Measurements from ENCODE around the gene PDE4DIP.
"Not testable (repeated sequence)": the region's sequence is repeated elsewhere in the genome, so short reads cannot be mapped to it uniquely, and the experiment has no call there.

The PDE4DIP gene

DNA sequence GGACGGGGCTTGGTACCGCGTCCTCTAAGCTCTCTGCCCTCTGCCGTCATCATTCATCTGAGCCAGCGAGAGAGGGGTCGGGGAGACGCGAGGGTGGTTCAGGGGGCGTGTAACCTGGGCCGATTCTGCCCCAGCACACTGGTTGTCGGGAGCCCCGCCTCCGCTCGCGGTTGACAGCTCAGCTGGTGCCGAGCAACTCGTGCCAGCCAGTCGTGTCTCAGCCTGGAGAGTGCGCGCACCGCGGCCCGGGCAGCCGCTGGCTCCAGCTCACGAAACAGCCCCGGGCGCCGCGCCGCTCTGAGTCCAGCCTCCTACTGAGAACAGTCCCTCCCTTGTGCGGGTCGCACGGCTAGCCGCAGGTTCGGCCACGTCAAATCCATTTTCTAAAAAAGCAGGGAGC is at the start of gene PDE4DIP:
Gene PDE4DIP (plus strand): TSS at position 209 of the 400 bp plus-strand sequence. CDS start 347 bp downstream, outside the sequence.
- DNase-seq = not testable (repeated sequence)

DNA sequence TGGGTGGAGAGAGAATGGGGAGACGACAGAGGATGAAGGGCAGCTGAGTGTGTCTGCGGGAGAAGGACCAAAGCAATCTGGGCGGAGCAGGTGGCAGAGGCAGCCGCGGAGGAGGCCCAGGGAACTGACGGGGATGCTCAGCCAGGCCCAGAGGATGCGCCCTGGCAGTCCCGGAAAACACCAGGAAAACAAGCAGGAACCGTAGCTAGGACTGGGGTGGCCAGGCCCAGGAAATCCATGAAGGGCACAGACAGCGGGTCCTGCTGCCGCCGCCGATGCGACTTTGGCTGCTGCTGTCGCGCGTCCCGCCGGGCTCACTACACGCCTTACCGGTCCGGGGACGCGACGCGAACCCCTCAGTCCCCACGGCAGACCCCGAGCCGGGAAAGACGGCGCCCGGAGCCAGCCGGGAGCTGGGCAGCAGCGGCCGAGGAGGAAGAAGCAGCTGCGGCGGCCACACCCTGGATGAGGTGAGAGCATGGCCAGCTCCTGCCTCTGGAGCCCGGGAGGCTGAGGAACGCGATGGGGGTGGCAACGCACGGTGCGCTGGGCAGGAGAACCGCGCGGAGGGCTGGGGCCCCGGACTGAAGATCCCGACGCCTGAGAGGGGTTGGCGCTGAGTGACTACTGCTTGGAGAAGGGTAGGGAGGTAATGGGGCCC is 35.8 kb upstream of the PDE4DIP start:
- not testable (repeated sequence) for DNase-seq

DNA sequence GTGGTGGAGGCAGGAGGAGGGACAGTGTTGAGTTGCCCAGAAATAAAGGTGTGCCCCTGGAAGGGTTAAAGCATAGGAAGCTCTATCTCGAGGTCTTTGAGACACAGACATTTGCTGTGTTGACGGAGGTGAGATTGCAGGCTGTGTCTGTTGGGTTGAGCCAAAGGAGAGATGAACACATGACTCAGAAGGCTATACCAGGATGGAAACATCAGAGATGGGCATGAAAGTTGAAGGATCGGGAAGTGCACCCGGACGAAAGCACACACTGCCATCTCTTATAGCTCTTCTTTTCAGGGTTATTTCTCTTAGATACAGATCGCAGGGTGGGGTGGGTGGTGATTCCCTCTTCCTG is 35.3 kb upstream of the PDE4DIP start:
- not testable (repeated sequence) for DNase-seq

DNA sequence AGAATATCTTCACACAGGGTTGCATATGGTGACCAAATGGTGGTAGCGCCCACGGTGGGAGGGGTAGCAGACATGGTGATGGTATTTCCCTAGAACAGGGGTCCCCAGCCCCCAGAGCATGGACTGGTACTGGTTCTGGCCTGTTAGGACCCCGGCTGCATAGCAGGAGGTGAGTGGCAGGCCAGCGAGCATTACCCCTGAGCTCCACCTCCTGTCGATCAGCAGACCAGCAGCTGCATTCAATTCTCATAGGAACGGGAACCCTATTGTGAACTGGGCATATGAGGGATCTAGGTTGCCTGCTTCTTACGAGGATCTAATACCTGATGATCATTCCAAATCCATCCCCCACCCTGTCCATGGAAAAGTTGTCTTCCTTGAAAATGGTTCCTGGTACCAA is 22.0 kb upstream of the PDE4DIP start:
- DNase-seq = not testable (repeated sequence)

DNA sequence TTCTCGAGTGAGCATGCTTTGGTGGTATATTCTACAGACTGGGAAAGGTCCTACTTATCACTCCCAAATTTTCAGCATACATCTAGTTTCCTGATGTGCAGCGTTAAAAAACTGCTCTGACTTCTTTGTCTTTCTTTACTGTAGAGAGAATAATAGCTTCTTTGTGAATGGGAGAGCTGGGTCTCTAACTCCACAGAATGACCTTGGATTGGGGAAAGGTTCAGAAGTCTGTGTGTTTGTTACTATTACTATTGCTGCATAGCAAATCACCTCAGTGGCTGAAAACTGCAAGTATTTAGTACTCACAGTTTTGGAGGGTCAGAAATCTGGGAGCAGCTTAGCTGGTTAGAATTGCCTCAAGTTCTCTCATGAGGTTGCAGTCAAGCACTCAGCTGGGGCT is 20.4 kb upstream of the PDE4DIP start:
- DNase-seq = not testable (repeated sequence)

DNA sequence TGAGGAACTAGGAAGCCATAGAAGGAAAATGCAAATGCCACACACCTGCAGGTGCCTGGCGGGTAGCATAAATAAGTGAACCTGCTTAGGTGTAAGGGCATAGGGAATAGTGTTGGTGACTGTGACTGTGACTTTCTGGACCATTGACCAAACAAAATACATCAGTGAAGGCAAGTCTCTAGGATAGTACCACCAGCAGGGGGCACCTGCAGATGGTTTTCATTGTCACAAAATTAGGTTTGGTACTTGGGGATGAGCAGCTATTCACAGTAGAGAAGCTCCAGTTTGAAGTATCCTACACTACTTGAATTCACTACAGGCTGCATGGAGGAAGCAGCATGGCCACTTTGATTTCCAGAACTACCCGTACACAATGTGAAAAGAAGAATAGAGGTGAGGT is 19.2 kb upstream of the PDE4DIP start:
- not testable (repeated sequence) for DNase-seq

DNA sequence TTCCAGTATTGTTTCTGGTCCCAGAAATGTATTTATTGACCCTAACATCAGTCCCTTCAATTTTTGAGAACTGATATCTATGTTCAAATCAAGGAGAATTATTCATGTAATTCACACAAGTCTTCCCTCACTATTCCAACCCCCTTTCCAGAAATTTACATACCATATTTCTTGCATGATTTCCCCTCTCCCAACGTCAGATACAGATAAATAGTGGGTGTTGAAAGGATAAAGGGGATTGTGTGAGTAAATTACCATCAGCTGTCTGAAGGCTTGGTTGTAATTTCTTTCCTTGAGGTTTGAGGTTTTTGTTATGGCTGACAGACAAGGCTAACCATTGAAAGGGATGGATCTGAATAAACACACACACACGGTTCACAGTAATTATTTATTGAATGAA is 15.7 kb upstream of the PDE4DIP start:
- DNase-seq = not testable (repeated sequence)

DNA sequence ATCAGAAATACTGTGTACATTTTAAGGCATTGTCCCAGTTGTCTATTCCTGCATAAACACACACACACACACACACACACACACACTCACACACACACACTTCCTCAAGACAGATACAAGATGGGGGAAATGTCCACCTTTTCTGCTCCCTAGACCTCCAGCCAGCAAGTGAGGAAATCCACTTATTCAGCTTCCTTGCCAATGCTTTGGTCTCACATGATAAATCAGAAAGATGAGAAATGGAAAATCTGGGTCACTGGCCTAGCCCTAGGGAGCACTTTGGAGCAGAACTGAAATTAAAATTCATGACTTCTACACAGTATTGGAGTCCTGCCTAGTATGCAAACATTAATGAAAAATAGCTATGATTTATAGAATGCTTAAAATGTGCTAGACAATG is 15.3 kb upstream of the PDE4DIP start:
- not testable (repeated sequence) for DNase-seq

DNA sequence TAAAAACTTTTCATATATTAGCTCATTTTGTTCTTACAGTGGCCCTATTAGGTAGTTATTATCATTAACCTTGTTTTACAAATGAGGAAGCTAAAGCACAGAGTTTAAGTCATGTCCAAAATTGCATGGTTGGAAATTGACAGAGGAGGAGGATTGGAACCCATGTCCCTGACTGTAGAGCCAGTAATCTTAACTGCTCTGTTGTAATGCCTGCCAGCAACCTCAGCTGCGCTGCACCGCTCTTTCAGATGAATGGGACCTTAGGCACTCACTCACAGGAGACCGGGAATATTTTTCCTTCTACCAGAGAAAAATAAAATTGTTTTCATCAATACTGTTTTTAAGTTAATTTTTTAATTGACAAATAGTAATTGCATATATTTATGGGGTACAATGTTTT is 14.9 kb upstream of the PDE4DIP start:
- not testable (repeated sequence) for DNase-seq

DNA sequence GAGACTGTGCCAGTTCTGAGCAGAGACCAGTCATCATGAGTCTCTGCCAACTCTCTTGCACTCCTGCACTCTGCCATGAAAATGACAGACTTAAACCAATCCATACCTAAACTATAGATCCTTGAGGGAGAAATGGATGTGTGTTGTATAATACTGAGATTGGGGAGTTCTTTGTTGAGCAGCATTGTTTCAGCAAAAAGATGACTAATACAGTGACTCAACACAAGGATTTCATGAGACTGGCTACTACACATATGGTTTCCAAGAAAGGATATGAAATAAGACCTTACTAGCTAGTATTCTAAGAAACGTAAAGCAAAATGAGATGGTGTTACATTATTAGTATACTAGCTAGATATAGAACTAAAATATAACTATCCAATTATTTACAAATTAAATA is 3.0 kb upstream of the PDE4DIP start:
- not testable (repeated sequence) for DNase-seq

DNA sequence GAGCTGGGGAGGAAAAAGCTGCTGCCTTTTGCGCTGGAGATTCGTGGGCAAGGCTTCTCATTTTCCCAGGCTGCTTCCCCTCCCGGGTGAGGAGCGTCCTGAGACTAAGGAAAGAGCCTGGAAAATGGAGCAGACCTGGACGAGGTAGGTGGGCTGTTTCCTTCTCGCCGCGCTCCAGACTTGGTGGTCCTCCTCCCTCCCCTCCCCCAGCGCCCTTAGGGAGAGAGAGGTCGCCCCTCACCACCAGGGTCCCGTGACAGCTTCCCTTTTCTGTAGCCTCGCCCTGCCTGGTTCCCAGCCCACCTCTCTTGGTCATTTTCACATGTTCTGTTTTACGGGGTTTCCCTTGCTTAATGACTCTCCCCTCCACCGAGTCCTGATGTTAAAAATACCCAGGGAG is 423 bp downstream of the PDE4DIP start:
- not testable (repeated sequence) for DNase-seq

DNA sequence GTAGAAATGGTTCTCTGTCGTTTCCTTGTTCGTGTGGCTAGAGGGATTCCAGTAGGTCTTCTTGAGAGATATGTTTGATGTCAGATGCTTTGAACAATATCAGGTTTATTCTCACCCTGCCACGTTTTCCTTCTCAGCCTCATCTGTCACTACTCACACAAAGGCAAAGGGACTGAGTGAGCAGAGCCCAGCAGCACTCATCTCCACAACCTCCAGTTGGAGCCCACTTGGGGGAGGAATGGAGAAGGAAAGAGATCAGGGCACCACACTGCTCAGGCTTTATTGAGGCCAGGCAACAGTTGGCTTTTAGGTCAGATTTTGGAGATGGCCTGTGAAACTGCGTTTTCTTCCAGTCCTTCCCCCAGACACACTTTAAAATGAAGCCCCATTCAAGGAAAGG is 840 bp downstream of the PDE4DIP start:
- DNase-seq = not testable (repeated sequence)

DNA sequence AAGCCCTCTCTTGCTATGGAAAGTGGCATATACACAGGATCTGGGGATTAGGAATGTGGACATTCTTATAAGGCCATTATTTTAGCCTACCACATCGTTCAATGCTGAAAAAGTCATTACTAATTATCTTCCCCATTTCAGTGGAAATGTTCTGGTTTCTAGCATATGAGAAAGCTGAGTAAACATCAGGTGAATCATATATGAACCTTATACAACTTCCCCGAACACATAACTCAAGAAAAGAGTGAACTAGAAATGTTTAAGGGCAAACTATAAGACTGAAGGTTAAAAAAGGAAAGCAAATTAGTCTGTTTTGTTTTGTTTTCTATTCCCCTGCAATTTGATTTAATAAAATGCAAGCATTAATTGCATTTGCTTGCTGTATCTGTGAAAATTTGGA is 6.1 kb downstream of the PDE4DIP start:
- DNase-seq = not testable (repeated sequence)

DNA sequence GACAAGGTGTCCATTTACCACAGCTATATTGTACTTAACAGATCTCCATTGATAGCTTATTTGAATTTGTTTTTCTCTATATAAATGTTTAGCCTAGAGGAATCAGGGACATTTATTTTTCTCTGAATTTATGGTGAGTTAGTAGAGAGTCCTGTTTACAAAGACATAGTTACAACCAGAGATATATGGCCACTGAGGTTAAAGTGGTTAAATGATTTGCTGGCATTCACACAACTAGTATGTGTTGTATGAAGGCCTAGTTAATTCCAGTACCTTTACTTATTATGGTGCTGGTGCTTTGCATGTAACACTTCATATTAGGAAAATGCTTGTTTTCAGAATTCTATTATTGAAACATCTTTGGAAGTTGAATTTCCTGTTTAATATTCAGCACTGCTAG is 6.6 kb downstream of the PDE4DIP start:
- DNase-seq = not testable (repeated sequence)

DNA sequence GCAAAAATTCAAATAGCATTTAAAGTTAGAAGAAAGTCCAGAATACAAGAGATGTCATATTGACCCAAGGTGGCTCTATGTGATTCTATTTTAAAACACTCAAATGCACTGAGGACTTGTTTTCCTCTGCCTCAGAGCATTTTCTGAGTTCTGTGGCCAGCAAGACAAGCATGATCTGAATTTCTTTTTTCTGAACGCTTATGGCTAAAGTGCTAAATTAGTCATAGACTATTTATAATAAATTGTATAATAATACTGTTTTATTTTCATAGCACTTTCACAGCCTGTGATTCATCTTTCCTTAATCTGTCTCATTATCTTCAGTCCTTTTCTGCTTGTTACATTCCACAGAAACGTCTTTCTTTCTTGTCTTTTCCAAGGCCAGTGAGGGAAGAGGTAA is 7.5 kb downstream of the PDE4DIP start:
- DNase-seq = not testable (repeated sequence)

DNA sequence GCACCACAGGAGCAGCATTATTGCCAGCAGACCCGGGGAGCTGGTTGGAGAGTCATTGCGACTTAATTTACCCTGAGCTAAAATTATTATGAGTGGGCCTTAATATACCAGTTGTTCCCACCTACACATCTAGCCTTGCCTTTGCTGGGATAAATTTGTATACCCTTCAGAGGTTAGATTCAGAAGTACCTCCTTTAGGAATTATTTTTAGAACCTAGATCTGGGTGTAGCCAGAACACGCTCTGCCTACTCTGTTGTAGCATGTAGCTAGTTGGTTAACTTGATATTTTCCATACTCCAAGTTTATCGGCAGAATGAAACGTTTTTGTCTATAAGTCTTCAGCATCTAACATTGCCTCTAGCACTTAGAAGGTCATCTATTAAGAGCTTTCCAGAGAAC is 9.1 kb downstream of the PDE4DIP start:
- DNase-seq = not testable (repeated sequence)

DNA sequence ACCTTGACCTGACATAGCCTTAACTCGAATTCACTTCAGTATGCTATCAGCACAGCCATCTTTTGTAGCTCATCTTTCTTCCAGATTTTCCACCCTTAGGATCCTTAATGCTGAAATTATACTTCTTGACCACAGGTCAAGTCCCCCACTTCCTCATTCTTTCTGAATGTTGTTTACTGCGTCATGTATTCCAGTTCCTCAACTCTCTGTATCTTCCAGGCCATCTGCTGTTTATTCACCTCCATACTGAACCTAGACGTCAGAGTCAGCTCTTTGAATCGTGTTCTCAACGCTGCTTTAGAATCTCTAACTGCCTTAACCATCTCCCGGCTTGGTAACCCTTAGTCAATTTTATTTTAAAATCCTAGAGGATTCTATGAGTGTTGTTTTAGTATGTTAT is 9.8 kb downstream of the PDE4DIP start:
- DNase-seq = not testable (repeated sequence)

DNA sequence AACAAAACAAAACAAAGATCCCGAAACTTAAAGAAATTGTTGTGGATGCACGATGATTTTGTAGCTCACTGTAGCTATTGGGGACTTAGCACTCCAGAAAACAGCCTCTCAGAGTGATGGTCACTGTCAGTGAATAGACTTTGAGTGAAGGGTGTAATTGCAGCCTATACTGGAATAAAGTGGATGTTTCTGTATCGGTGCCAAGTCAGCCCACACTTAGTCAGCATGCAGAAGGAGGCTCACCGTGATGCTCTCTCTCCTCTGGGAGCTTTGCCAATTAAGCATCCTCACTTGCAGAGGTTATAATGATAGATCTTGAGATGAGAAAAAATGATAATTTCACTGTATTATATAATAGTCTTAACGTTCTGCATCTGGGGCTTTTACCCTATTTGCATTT is 11.1 kb downstream of the PDE4DIP start:
- DNase-seq = not testable (repeated sequence)

DNA sequence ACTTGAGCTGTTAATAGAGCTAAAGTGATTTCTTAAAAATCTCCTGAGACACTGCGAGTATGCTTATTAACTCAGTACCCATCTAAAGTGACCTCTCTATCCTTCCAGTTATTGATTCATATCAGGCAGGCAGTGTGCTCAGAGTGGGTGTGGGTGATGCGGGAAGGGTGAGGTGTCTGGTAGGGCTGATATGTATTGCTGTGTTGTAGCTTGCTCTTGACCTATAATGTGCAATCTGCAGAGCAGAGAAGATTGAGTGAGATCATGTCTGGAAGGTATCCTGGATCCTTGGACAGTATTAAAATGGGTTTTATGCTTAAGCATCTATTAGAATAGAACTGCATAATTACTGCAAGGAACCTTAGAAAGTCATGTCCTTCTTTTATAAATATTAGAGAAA is 15.8 kb downstream of the PDE4DIP start:
- not testable (repeated sequence) for DNase-seq

DNA sequence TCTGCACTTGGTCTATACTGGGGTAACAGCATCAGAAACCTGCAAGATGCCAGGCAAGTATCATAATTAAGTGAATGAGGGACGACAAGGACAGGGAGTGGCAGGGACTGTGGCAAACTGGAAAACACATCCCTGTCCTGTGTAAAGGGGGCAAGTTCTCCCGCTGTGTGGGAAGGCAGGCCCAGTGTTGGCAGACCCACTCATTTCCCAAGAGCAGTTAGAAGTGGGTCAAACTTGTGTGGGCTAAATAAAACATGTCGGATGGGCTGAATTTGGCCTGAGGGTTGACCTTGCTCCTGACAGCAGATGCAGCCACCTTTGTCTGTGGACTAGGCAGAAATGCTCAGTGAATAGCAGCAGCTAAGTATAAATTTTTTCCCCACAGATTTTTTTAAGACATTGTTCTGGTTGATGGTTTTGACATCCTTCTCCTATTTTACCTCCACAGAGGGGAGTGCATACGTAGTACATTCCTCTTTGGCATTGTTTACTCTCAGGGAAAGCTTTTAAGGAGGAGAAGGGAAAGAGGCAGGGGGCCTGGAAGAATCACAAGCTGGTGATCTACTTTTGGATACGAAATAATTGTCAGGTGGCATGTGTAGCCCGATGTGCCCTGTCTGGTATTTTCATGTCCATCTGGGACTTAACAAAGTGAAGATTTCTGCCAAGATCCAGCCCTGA is 16.5 kb downstream of the PDE4DIP start:
- not testable (repeated sequence) for DNase-seq

DNA sequence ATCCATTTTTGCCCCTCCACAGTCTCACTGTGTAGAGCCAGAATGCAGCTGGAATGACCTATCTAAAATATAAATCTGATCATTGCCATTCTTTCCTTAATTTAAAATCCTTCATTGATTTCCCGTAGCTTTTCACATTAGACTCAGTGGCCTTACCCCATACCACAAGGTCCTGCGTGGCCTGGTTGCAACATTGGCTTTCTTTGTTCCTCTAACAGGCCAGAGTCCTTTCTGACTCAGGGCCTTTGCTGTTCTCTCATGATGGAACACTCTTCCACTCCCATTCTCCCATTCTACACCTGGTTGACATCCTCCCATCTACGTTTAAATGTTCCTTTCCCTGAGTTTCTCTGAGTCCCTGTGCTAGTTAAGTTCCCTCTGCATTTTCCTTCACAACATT is 18.4 kb downstream of the PDE4DIP start:
- DNase-seq = not testable (repeated sequence)

DNA sequence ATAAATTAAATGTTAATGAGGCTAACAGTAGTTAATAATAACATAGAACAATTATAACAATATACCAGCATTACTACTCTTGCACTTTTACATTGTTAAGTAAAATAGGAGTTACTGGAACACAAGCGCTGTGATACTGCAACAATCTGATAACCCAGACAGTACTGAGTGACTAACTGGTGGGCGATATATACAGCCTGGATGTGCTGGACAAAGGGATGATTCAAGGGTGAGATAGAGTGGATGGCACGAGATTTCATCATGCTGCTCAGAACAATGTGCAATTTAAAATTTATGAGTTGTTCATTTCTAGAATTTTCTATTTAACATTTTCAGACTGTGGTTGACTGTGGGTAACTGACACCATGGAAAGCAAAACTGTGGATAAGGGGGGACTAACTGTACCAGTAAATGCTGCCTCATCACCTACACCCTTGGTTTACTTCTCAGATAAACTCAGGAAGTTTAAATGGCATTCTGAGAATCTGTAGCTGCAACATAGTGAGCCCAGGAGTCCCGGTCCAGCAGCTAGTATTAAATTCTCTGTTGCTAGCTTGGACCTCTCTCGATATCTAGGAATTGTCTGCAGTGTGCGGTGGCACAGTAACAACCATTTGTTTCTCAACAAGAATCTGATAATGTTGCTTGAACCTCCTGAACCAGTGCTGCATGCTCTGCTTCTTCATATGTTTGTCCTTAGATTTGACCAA is 24.9 kb downstream of the PDE4DIP start:
- not testable (repeated sequence) for DNase-seq

DNA sequence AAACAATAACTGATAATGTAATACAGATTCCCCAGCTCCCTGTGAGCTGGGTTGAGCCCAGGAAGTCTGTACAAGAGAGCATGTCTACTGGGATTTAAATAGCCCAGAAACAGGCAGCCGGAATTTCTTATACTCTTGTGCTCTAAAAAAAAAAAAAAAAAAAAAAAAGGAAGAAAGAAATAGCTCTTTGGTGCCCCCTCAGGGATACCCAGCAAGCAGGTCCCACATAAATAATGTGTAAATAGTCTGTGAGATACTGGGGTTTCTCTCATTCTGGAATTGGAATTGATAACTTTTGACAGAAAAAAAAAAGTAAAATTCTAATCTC is 25.4 kb downstream of the PDE4DIP start:
- DNase-seq = not testable (repeated sequence)

Measured in NCI-H774 (cell line).